Gastroesophageal sphincter (tissue), 4 donors: ENCODE data around the gene PCDHAC1. TPM values are rescaled to one million over a fixed set of nuclear protein-coding genes. Genes with fewer than 3 reads are reported as not detected.
A peak's percentile ranks its signal among the peaks of the same experiment; 100 is the strongest.

Experiments
- ATAC-seq: fragments of 150-250 bp; one replicate; pipeline ENCODE4 v1.9.1; 2016; ENCODE audit warnings: mild to moderate bottlenecking, moderate library complexity
- H3K27ac ChIP-seq, 4 donors: fragments of 200-600 bp; sonication (generic) in 3 of 4; 1 replicate in 3 of 4; 2 replicates in 1 of 4; pipeline ENCODE4 v1.5.1; 2016 to 2019
- H3K27me3 ChIP-seq: fragments of 200-600 bp; sonication (generic); one replicate; pipeline ENCODE4 v1.5.1; 2019
- H3K36me3 ChIP-seq, 2 donors: fragments of 200-600 bp; sonication (generic); one replicate each; pipeline ENCODE4 v1.5.1; 2019; ENCODE audit warnings: control low read depth in 1 of 2
- H3K4me1 ChIP-seq, 3 donors: fragments of 200-600 bp; sonication (generic); 1 replicate in 2 of 3; 2 replicates in 1 of 3; pipeline ENCODE4 v1.5.1; 2016 to 2019; ENCODE audit warnings: control low read depth in 2 of 3
- H3K4me3 ChIP-seq, 2 donors: fragments of 200-600 bp; sonication (generic); one replicate each; pipeline ENCODE4 v1.5.1; 2019; ENCODE audit warnings: mild to moderate bottlenecking in 1 of 2, moderate library complexity in 1 of 2
- H3K9me3 ChIP-seq, 3 donors: fragments of 200-600 bp; sonication (generic); one replicate each; pipeline ENCODE4 v1.5.1; 2017 to 2019; ENCODE audit warnings: control low read depth in 2 of 3
- CTCF ChIP-seq, 4 experiments: fragments of 200-600 bp in 2 of 4; fragments of 450-650 bp in 2 of 4; sonication (generic) in 1 of 4; IDR thresholded peaks; one replicate each; pipeline ENCODE4 v1.5.1; 2017 to 2019; ENCODE audit warnings: antibody characterized with exemption in 4 of 4, mild to moderate bottlenecking in 2 of 4, moderate library complexity in 2 of 4
- EP300 ChIP-seq: sonication (generic); formaldehyde crosslinking; IDR thresholded peaks from one replicate; pipeline ENCODE4 v1.6.1; 2017; ENCODE audit warnings: antibody characterized with exemption, mild to moderate bottlenecking
- POLR2A ChIP-seq, 2 donors: fragments of 450-650 bp; IDR thresholded peaks; one replicate each; pipeline ENCODE4 v1.6.1; 2017; ENCODE audit warnings: antibody characterized with exemption in 2 of 2, mild to moderate bottlenecking in 2 of 2, moderate library complexity in 1 of 2
- POLR2AphosphoS5 ChIP-seq: sonication (generic); formaldehyde crosslinking; IDR thresholded peaks from one replicate; pipeline ENCODE4 v1.6.1; 2017; ENCODE audit warnings: antibody characterized with exemption
- WGBS, 2 donors: methylation state at CpG; one replicate each; pipeline ENCODE4 v1.1.5; 2018; ENCODE audit warnings: low coverage in 1 of 2; 5-methylcytosine and 5-hydroxymethylcytosine counted together
- total RNA-seq, 4 donors: library from RNA; depleted of rRNA; stranded (reverse); fragments of >200 nt; gene quantifications; one replicate each; pipeline ENCODE4 v1.1.0, GENCODE V29; 2016

The PCDHAC1 gene
- total RNA-seq, 4 donors from 2014 or later, result 0.47 to 6.6 (median 1.4) TPM

GRCh38 chr5:140966293-140967225 lies 40.5 kb downstream of the PCDHAC1 start, which contains the start of gene PCDHAC2:
PCDHAC2 (plus strand) TSS chr5:140966476; CDS start chr5:140966767, 291 bp downstream.
- WGBS, 2 donors, result 0% methylated on average over 13 of the region's 80 CpGs; no CpG with 5 or more reads in 1 of the 2 donors

GRCh38 chr5:140967226-140967893 lies 41.3 kb downstream of the PCDHAC1 start:
- Histone ChIP-seq H3K36me3 (no peaks in the 10 kb centered on the region), H3K4me1 (peaks cover 0 to 70% (median 3%) of the 10 kb centered on the region in 3 donors), H3K27me3 (no peaks in the 10 kb centered on the region), H3K9me3 (no peaks in the 10 kb centered on the region), H3K27ac (peak overlapping the region in 3 of 4 donors; percentile 86 to 87 (median 86)), H3K4me3 (peak overlapping the region; percentile 66 to 69)
- 61% methylated on average over 8 of the region's 34 CpGs; no CpG with 5 or more reads in 1 of the 2 donors for WGBS, 2 donors
- no peak for TF ChIP-seq EP300
- no peak for TF ChIP-seq POLR2A (IDR thresholded peaks at IDR 0.05)
- no peak for TF ChIP-seq POLR2AphosphoS5
- peak; percentile 6 for ATAC-seq

More at GRCh38 chr5:140966293-140967225, 40.5 kb downstream of the PCDHAC1 start, which contains the start of gene PCDHAC2:
- H3K4me1 ChIP-seq, result peaks cover 0 to 78% (median 3%) of the 10 kb centered on the region in 3 donors
- H3K4me3 ChIP-seq, result peak within 1 kb of the TSS; percentile 66 to 69
- peak within 1 kb of the TSS; percentile 67 to 87 (median 86) for H3K27ac ChIP-seq
- no peaks in the 10 kb centered on the region for H3K36me3 ChIP-seq
- H3K27me3 ChIP-seq, result no peaks in the 10 kb centered on the region
- H3K9me3 ChIP-seq, result no peaks in the 10 kb centered on the region
- ATAC-seq, result peak; percentile 88
- no peak for TF ChIP-seq POLR2AphosphoS5
- no peak for TF ChIP-seq POLR2A (IDR thresholded peaks at IDR 0.05)
- TF ChIP-seq EP300, result no peak

- Histone ChIP-seq H3K4me1 (peaks cover 0 to 59% (median 3%) of the 10 kb centered on the region in 3 donors), H3K36me3 (no peaks in the 10 kb centered on the region), H3K9me3 (no peaks in the 10 kb centered on the region), H3K27me3 (no peaks in the 10 kb centered on the region), H3K27ac (no peak overlapping the region), H3K4me3 (no peak overlapping the region)
- ATAC-seq, result no peak
- TF ChIP-seq POLR2A (IDR thresholded peaks at IDR 0.05), result no peak
- no peak for TF ChIP-seq CTCF (IDR thresholded peaks at IDR 0.05)
- TF ChIP-seq EP300, result no peak
- no peak for TF ChIP-seq POLR2AphosphoS5
Observed at GRCh38 chr5:140969880-140970279, 43.8 kb downstream of the PCDHAC1 start.

- H3K4me1 ChIP-seq, result peaks cover 0 to 25% (median 0%) of the 10 kb centered on the region in 3 donors
- H3K27ac ChIP-seq, result no peak overlapping the region
- H3K9me3 ChIP-seq, result no peaks in the 10 kb centered on the region
- H3K27me3 ChIP-seq, result no peaks in the 10 kb centered on the region
- H3K4me3 ChIP-seq, result no peak overlapping the region
- no peaks in the 10 kb centered on the region for H3K36me3 ChIP-seq
- no peak for ATAC-seq
- TF ChIP-seq POLR2A (IDR thresholded peaks at IDR 0.05), result no peak
- no peak for TF ChIP-seq EP300
- TF ChIP-seq POLR2AphosphoS5, result no peak
- no peak for TF ChIP-seq CTCF (IDR thresholded peaks at IDR 0.05)
Observed at GRCh38 chr5:140973550-140973949, 47.5 kb downstream of the PCDHAC1 start.

GRCh38 chr5:140977003-140977402 lies 50.9 kb downstream of the PCDHAC1 start:
- Histone ChIP-seq H3K27ac (no peak overlapping the region), H3K36me3 (peaks cover 0 to 10% of the 10 kb centered on the region in 2 donors), H3K4me1 (no peaks in the 10 kb centered on the region), H3K27me3 (no peaks in the 10 kb centered on the region), H3K9me3 (no peaks in the 10 kb centered on the region), H3K4me3 (no peak overlapping the region)
- ATAC-seq, result peak; percentile 41
- WGBS, 2 donors, result 43 to 61% methylated on average over 3 of the region's 3 CpGs
- TF ChIP-seq CTCF (IDR thresholded peaks at IDR 0.05), result no peak
- TF ChIP-seq POLR2AphosphoS5, result no peak
- no peak for TF ChIP-seq POLR2A (IDR thresholded peaks at IDR 0.05)
- no peak for TF ChIP-seq EP300
